Activated CD4-positive, alpha-beta T cell treated with anti-CD3 and anti-CD28 coated beads, Interleukin-2, amount 50 U/mL, for 1 hour (primary cell): ENCODE data around the gene TRAF7.

Source experiments
- DNase-seq: peaks from one replicate; pipeline ENCODE4 v3.0.0-alpha.2; 2020

TRAF7 gene

DNA sequence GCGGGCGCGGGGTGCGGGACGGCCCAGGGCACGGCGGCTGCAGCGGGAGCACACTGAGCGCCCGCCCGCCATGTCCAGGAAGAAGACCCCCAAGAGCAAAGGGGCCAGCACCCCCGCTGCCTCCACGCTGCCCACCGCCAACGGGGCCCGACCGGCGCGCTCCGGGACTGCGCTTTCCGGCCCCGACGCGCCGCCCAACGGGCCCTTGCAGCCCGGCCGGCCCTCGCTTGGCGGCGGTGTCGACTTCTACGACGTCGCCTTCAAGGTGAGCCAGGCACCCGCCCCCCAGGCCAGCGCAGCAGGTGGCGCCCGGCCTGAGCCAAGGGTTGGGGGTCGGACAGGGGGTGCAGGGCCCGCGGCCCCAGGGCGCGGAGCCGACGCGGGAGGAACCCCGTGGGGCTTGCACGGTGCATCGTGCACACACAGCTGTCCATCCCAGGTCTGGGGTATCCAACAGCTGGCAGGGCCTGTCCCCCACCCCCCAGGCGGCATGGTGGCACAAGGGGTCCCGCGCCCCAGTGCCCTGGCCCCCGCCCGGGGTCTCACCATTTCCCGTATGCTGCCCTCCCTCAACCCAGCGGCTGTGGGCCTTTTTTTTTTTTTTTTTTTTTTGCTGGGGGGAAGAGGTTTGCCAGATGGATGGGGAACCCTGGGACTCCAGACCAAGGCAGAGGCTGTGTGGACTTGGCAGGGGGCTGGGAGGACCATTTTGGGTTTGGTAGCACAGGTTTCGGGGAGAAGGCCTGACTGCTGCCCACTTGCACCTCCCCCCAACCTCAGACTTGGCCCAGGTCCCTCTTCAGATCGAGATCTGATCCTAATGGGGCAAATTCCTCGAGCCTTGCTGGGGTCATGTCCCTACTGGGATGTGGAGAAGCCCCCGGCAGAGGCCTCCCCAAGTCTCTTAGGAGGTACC lies 6.6 kb upstream of the TRAF7 start:
- no peak for DNase-seq

DNA sequence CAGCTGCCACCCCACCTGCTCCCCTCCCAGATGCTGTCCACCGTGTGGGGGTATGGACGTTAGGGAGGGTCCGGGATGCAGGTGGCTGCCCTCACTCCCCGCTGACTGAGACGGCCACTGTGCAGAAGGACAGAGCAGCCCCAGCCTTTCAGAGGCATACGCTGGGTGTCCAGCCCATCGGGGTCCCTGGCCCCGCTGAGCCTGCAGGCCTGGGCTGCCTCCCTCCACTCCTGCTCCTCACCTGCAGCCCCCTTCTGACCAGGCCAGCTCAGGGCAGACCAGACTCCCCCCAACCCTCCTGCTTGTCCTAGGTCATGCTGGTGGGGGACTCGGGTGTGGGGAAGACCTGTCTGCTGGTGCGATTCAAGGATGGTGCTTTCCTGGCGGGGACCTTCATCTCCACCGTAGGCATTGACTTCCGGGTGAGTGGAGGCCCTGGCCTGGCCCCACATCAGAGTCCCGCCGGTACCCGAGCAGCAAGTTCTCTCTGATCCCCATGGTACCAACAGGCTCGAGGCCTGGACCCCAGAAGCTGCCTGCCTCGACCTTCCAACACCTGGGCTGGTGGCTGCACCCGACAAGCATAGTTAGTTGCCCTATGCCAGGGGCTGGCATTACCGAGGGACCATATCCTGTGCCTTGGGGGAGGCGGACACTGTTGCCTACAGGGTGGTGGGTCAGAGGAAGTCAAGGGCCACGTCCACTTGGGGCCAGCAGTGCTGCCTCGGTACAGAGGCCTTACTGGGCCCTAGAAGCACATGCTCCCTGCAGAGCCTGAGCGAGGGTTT lies 5.8 kb upstream of the TRAF7 start:
- DNase-seq: no peak

DNA sequence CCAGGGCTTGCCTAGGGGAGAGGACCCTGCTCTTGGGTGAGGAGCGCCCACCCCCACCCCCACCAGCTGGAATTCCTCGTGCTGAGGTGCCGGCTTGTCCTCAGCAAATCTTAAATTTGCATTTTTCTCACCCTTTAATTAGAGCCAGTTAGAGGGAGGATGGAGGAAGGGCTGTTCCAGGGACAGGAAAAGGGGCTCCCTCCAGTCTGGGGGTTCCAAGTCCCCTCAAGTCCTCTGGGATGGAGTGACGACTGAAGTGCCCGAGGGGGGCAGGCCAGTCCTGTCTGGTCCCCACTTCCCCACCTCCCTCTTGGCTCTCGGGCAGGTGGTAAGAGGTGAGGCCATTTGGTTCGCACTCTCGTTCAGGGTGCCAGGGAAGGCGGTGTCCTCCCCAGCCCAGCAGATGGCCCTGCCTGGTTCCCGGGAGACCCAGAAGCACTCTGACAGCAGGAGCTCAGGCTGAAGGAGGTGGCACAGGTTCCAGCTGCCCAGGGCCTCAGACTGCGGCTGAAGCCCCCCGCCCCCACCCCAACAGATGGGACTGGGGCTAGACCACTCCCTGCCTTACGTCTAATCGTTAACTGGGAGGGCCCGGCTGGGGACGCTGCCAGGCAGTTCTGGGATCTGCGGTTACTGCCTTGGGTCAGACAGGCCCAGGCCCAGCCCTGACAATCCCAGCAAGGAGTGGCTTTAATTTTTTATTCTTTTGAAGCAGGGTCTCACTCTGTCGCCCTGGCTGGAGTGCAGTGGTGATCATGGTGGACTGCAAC lies 5.0 kb upstream of the TRAF7 start:
- DNase-seq: no peak

- DNase-seq: no peak
Observed at GRCh38 chr16:2151188-2152091, 4.1 kb upstream of the TRAF7 start.

DNA sequence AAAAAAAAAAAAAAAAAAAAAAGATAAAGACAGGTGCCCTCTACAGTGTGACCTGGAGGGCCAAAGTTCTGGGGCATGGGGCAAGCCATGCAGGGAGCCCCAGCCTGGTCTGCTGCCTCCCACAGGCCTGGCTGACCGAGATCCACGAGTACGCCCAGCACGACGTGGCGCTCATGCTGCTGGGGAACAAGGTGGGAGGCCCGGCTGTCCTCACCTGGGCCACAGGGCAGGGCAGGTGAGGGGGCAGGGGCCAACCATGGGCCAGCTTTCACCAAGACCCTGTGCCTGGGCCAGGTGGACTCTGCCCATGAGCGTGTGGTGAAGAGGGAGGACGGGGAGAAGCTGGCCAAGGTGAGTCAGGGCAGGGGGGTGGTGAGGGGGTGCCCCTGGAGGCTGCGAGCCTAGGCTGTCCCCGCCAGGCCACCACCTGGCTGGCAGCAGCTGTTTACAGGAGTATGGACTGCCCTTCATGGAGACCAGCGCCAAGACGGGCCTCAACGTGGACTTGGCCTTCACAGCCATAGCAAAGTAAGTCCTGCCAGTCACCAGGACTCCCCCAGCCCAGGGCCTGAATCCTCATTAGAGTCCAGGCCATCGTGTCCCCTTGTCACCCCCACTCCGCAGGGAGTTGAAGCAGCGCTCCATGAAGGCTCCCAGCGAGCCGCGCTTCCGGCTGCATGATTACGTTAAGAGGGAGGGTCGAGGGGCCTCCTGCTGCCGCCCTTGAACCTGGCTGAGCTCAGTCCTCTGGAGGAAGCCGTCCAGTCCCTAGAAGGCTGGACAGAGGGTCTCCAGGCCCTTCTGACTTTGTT lies 2.7 kb upstream of the TRAF7 start:
- no peak for DNase-seq

GRCh38 chr16:2154533-2155090 lies 970 bp upstream of the TRAF7 start:
- DNase-seq: peak; percentile 34

- DNase-seq: no peak
Observed at GRCh38 chr16:2155977-2156848, 631 bp downstream of the TRAF7 start.

GRCh38 chr16:2156849-2157224 lies 1.3 kb downstream of the TRAF7 start:
- DNase-seq: no peak

GRCh38 chr16:2157480-2158261 lies 2.1 kb downstream of the TRAF7 start:
- DNase-seq: no peak

DNA sequence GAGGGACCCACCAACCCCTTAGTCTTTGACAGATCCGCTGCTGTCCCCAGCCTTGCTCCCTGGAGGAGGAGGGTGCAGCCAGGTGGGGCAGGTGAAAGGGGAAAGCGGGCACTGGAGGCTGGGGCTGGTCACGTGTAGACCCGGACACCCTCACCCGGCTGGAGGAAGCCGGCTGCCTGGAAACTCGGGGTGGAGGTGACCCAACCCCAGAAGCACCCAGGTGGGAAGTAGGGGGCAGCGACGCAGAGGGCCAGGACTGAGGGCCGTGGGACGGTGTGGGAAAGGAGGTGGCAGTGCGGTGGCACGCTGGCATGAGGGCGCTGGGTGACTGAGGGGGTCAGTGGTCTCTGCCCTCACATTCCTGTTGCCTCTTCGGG lies 2.7 kb downstream of the TRAF7 start:
- no peak for DNase-seq

DNA sequence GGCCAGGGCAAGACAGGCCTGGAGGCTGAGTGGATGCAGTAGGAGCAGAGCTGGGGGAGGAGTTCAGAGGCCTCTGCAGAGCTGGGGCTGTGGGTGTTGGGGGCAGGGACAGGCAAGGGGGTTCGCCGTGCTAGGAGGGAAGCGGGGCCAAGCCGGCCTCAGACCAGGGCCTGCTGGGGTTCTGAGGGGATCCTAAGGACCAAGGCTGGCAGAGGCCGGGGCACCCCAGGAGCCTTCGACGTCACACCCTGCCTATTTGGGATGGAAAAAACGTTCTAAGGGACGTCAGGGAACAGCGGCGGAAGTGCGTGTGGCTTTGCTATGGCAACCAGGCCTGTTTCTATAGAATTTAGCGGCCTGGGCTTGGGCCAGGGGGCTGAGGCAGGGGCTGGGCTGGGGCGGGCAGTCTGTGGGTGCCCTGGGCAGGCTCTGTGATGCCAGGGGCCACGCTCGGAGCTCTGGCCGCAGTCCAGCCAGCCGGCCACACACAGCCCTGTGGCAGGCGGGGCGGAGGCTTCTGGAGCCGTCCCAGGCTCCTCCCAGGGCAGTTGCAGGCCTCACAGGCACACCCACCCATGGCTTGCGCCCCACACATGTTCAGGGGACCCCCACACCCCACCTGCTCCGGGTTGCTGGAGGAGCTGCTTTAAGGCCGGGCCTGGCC lies 3.7 kb downstream of the TRAF7 start:
- DNase-seq: no peak

DNA sequence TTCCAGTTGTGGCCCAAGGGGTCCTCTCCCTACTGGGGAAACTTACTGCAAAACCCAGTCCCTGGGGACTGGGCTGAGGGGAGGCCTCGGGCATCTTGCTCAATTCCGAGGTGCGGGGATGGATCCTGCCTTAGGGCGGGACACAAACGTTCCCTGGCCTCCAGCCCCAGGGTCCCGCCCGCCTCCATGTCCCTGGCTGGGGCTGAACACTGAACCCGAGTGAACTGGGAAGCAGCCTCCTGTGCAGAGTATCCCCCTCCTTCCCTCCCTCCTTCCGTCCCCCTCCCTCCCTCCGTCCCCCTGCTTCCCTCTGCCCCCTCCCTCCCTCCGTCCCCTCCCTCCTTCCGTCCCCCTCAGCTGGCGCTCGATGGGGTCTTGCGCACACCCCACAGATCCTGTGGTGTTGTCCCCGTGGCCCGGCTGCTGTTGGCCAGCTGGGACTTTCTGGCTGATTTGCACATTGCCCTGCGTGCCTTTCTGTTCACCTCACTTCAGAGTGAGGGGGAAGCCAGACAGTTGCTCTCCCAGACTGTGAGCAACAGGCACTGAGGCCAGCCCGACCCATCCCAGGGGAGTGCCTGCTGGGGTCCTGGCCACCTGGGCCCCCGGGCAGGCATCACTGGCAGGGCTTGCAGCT lies 5.5 kb downstream of the TRAF7 start:
- DNase-seq: no peak

DNA sequence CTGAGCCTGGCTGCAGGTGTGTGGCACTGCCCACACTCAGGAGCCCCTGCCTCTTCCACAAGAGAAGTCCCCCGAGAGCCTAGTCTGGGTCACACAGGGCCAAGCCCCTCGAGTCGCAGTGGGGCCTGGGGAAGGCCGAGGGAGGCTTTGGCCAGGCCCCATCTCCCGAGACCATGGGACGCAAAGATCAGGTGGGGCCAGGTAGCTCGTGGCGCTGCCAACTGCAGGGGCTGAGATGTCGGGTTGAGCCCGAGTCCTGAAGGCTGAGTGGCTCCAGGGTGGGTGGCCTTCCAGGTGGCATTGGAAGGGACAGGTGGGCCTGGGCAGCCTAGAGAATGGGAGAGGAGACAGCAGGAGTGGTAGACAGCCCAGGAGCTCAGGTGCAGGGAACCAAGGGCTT lies 6.3 kb downstream of the TRAF7 start:
- DNase-seq: no peak

- no peak for DNase-seq
Observed at GRCh38 chr16:2162676-2163118, 7.1 kb downstream of the TRAF7 start.

DNA sequence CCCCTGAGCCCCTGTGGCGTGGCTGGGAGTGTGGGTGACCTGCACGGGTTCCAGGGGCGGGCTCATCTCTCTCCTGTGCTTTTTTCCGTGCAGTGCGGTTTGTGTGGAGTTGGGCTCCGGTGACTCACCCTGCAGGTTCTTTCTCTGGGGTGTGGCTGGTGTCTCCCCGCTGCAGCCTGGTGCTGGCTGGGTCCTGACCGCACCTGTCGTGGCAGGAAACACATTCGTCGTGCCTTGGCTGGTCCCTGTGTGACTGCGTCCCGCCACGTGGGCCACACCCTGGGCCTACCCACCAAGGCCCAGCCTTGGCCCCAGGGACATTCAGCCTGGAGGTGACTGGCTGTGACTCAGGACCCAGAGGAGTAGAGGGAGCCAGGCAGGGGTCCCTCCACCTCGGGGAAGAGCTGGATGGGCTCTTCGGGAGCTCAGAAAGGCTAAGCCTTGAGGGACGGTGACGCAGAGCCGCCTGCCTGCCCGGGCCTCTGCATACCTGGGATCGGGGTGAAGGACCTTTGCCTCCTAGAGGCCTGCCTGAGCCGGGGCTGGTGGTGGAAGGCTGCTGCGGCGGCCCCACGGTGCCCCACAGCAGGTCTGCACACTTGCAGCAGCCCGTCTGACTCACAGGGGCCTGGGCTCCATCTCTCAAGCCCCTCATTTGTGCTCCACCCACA lies 7.8 kb downstream of the TRAF7 start:
- no peak for DNase-seq

GRCh38 chr16:2165861-2166260 lies 10.3 kb downstream of the TRAF7 start:
- DNase-seq: no peak

DNA sequence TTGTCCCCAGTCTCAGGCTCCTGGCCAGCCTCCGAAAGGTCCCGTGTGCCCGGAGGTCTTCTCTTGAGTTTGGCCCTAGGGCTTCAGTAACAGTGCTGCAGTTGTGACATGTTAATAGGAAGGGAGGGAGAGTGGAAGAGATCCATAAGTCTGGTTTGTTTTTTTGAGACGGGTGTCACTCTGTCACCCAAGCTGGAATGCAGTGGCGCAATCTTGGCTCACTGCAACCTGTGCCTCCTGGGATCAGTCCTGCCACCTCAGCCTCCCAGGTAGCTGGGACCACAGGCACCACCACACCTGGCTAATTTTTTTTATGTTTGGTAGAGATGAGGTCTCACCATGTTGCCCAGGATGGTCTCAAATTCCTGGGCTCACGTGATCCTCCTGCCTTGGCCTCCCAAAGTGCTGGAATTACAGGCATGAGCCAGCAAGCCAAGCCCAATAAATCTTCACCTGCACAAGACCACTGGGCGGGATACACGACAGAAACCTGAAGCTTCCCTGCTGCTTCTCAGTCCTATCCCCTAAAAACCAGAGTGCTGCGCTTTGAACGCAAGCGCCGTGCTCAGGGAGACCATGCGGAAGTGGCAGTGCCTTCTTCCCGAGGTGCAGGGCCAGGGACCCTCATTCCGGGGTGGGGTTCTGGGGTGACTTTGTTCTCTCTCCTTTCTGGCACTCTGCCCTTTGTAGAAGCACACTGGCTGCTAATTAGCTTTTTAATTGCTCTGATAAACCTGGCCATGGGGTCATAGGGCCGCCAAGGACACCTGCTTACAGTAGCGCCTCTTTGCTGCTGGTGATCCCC lies 10.9 kb downstream of the TRAF7 start:
- DNase-seq: no peak
